ENCODE measurements around the gene LRRC14B.

The LRRC14B gene

DNA sequence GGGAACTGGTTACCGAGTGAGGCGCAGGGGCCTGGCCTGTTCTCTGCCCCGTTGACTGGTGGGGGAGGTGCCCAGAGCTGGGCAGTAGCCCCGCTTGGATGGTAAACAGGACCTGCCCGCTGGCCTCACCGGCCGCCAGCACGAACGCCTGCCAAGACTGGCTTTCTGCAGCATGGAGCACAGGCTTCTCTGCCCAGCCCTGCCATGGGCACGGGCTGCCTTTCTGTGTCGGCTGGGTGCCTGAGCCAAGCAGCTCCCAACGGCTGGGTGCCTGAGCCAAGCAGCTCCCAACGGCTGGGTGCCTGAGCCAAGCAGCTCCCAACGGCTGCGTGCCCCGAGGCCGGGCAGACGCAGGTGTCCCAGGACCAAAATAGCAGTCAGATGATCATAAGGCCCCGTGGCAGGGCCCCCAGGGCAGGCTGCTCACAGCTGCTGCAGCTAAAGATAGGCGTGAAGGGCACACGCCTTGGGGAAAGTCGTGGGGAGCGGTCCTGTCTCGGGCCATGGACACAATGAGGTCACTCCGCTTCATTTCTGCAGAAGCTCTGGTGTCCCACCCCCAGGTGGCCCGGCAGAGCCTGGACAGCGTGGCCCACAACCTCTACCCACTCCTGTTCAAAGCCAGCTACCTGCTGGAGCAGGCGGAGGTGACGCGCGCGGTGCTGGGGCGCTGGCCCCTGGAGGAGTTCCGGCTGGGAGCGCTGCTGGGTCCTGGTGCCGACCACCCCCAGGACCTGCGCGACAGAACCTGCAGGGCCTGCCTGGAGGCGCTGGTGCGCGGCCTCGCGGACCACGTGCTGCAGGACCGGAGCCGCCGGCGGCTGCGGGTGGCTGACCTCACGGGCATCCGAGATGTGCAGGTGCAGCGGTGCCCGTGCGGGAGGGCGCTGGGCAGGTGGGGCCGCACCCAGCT is at the start of gene LRRC14B:
TSS of gene LRRC14B (plus strand) at position 460 of the 913 bp plus-strand sequence. CDS start at position 504, 44 bp downstream.
- no peak for DNase-seq

DNA sequence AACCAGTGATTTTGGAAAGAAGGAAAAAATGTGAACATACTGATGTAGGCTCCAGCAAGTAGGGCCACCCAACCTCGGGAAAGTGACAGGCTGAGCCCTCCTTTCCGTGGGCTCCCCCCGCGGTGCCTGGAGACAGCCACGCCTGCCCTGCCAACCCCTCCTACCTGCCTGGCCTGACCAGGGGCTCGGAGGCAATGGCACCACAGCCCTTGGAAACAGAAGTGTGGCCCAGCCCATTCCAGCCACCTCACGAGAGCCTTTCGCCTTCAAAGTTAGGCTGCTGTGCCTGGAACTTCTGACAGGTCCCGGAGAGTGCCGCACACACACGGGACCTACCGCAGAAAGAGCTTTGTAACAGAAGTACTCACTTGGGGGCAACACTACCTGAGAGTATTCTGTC is 49.5 kb upstream of the LRRC14B start:
- no peak for DNase-seq

- DNase-seq: no peak
Measured at GRCh38 chr5:142246-142810, 49.0 kb upstream of the LRRC14B start.

DNA sequence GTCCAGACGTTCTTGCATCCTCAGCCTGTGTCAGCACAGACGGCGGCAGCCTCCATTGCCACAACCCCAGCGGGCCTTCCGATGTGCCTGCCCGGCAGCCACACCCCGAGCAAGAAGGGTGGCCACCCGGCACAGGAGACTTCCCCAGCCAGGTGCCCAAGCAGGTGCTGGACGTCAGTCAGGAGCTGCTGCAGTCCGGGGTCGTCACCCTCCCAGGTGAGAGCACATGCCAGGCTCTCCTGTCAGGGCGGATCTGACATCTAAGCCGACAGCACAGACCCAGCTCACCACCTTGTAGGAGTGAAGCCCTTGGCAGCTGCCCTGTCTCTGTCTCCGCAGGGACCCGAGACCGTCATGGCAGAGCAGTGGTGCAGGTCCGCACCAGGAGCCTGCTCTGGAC is 48.3 kb upstream of the LRRC14B start:
- no peak for DNase-seq

GRCh38 chr5:144941-145340 is 46.4 kb upstream of the LRRC14B start:
- DNase-seq: no peak

GRCh38 chr5:145585-146323 is 45.5 kb upstream of the LRRC14B start:
- no peak for DNase-seq

- DNase-seq: no peak
Measured at GRCh38 chr5:147751-148150, 43.5 kb upstream of the LRRC14B start.

DNA sequence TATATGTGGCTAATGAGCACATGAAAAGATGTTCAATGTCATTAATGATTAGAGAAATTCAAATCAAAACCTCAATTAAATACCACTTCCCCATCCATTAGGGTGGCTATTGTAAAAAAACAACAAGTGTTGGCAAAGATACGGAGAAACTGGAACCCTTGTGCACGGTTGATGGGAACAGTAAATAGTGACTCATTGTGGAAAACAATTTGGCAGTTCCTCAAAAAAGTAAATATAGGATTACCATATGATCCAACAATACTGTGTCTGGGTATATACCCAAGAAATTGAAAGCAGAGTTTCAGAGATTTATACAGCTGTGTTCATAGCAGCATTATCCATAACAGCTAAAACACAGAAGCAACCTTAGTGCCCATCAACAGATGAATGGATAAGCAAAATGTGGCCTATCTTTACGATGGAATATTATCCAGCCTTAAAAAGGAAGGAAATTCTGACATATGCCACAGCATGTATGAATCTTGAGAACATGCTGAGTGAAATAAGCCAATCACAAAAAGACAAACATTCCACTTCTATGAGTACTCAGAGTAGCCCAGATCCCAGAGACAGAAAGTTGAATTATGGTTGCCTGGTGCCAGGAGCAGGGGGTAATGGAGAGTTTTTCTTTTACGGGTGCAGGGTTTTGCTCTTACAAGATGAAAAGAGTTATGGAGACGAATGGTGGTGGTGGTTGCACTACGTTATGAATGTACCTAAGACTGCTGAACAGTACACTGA is 41.4 kb upstream of the LRRC14B start:
- no peak for DNase-seq

DNA sequence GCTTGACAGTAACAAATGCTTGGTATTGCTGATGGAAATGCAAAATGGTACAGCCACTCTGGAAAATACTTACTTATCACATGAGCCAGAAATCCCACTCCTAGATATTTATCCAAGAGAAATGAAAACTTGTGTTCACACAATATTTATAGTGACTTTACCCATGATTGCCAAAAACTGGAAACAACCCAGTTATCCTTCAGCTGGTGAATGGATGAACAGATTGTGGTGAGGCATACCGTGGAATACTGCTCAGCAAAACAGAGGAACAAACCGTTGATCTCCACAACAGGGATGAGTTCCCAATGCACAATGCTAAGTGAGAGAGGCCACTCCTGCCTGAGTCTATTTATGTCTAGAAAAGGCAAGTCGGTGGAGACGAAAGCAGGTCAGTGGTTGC is 40.5 kb upstream of the LRRC14B start:
- DNase-seq: no peak

GRCh38 chr5:152077-152476 is 39.2 kb upstream of the LRRC14B start:
- no peak for DNase-seq

DNA sequence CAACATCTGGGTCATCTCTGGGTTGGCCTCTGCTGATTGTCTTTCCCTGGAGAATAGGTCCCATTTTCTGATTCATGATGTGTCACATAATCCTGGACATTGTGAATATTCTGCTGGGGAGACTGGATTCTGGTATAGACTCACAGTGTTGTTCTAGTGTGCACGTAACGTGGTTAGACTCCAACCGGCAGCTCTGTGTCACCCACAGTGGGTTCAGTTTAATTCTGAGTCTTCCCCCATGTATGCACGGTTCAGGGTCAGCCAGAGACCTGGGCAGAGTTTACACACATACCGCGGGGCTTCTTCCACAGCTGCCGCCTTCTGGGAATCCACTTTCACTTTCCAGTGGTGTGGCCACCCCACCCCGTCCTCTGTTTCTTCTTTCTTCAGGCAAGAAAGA is 38.0 kb upstream of the LRRC14B start:
- peak; percentile 2 for DNase-seq

DNA sequence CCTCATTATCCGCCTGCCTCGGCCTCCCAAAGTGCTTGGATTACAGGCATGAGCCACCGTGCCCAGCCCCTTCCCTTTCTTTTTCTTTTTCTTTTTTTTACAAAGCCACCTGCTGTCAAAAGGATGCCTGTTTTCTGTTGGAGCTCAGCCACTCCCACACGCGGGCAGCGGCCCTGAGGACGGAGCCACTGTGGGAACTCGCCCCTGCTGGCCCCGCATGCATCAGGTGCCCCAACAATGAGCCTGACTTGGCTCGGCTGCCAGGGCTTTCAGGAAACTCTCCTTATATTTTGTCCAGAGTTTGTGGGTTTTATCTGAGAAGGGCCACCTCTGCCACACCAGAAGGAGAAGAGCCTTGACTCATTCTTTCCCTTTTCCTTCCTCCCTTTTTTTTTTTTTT is 37.1 kb upstream of the LRRC14B start:
- DNase-seq: no peak

GRCh38 chr5:154826-155225 is 36.5 kb upstream of the LRRC14B start:
- no peak for DNase-seq

- DNase-seq: no peak
Measured at GRCh38 chr5:155651-156410, 35.5 kb upstream of the LRRC14B start.

DNA sequence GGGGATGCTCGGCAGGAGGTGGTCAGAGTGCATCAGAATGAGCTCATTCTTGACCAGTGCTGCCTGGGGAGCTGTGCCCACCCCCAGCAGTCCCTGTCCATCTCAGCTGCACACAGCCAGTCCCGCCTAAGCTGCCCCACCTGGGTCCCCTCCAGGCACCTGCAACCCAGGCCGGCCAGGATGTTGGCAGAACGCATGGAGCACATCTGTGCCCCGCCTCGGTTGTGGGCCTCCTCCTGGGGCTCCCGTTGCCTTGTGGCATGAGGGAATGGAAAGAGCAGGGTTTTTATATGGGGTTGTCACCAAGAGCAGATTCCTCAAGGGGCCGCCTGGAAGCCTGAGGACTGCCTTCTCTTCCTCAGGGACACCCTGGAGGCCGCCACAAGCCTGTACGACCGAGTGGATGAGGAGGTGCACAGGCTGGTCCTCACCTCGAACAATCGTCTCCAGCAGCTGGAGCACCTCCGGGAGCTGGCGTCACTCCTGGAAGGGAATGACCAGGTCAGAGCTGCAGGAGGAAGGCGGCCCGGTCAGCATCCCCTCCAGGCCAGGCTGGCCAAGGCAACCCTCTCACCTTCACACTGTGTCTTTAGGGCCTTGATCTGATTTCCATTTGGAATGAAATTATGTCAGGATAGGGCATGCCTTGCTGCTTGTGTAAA is 34.8 kb upstream of the LRRC14B start:
- DNase-seq: no peak

DNA sequence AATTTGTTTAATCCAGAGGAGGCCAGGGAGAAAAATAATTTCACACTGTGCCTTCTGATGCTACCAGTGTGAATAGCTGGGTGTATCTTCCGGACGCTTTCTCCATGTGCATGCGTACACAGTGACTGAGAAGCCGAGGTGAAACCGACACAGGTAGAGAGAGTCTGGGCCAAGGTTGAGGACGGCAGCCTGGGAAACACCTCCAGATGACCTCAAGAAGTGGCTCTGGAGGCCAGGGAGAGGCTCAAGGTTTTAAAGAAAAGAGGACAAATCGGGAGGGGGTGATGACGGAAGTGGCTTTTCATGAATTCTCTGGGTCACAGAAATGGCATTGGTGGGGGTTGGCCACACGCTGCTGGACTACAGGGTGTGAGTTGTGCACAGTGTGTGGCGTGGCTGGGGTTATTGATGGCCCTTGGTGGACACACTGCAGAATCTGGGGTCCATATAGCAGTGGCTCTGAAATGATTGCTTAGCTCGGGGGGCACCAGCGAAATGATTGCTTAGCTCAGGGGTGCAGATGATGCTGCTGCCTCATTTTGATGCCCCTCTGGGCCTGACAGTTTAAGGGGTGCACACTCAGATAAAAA is 34.1 kb upstream of the LRRC14B start:
- DNase-seq: no peak

GRCh38 chr5:157801-158200 is 33.5 kb upstream of the LRRC14B start:
- no peak for DNase-seq

DNA sequence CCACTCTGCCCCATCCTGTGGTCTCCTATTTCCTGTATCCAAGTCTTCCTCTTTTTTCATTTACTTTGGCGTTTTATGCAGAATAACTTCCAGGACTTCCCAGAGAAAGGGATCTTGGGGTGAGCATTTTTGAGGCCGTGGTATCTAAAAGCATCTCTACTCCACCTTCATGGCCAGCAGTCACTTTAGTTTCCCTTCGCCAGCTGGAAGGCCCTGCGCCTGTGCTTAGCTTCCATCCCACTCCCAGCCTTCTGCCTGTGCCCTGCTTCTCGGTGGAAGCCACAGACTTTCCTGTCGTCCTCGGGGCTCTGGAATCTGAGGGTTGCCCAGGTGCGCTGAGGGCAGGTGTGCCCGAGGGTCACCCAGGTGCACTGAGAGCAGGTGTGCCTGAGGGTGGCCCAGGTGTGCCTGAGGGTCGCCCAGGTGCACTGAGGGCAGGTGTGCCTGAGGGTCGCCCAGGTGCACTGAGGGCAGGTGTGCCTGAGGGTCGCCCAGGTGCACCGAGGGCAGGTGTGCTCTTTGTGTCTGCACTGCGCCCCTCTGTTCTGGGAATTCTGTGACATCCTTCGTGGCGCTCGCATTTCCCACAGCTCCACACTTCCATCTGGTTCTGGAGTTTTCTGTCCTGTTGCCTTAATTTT is 32.4 kb upstream of the LRRC14B start:
- no peak for DNase-seq

DNA sequence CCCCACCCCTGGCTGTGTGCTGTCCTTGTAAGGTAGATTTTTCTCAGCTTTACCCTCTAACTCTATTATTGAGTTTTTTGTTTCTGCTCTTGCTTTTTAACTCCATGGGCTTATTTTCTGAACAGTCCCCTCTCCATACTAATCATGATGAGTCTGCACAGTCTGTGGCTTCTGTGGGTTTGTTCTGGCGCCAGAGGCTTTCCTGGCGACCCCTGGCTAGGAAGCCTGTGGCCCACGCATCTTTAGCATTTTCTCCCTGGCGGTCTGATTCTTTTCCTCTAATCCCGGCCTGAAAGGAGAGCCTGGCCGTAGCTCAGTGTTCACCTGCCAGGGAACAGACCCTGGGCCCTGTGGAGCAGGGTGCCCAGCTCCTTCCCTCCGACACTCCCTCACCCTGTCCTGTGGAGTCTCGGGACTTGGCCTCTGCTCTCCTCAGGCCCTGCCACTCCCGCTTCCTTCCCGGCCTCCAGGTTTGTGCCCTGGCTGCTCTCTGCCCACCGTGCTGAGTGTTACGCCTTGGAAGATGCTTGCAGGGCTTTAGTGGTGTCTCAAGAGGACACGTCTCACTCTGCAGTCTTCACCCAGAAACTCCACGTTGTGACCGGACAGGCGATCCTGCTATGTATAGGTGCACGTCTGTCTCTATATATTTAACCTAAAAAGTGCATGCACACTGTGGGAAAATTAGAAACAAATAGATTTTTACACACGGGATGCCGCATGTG is 31.7 kb upstream of the LRRC14B start:
- no peak for DNase-seq

- DNase-seq: no peak
Measured at GRCh38 chr5:160173-160510, 31.2 kb upstream of the LRRC14B start.
